HL-60 (cell line): ENCODE data around the gene ENDOU.

Source experiments
- GABPA ChIP-seq: IDR thresholded peaks from 2 replicates; pipeline ENCODE4 v1.6.1; 2012; ENCODE audit warnings: low read depth
- POLR2AphosphoS5 ChIP-seq: IDR thresholded peaks from 2 replicates; pipeline ENCODE4 v1.6.1; 2012; ENCODE audit warnings: low read depth
- SPI1 ChIP-seq: IDR thresholded peaks from 2 replicates; pipeline ENCODE4 v1.6.1; 2012; ENCODE audit warnings: low read depth, mild to moderate bottlenecking, borderline replicate concordance
- TF ChIP-seq, protein P1 (sequence below): IDR thresholded peaks from one replicate; pipeline ENCODE4 v1.5.1; 2011; ENCODE audit warnings: low read length, control low read depth, inconsistent platforms; ENCODE audit not compliant: insufficient read depth

DNA sequence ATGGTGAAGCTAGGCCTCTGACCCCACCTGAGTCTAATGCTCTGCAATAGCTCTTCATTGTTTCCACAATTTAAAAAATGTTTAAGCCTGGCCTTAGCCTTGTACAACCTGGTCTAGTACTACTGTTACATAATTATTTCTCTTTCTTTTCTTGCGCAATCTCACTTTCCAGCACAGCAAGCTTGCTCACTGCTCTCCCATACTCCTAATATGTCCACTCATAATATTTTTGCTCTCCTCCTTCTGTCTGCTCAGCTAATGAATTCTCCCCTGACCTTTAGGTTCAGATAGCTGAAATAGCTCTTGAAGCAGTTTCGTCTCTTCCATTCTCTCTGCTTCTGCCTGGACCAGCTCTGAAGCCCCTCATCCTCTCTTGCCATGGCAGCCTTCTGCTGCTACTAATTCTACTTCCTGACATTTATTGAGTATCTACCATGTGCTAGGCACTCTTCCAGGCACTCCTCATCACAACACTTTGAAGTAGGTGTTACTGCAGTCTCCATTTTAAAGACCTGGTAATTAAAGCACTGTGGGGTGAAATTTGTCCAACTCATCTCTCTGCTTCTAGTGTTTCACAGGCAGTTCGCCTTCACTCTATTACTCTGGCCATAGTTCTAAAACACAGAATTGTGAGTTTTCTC is 44.9 kb upstream of the ENDOU start:
- TF ChIP-seq, protein P1, sequence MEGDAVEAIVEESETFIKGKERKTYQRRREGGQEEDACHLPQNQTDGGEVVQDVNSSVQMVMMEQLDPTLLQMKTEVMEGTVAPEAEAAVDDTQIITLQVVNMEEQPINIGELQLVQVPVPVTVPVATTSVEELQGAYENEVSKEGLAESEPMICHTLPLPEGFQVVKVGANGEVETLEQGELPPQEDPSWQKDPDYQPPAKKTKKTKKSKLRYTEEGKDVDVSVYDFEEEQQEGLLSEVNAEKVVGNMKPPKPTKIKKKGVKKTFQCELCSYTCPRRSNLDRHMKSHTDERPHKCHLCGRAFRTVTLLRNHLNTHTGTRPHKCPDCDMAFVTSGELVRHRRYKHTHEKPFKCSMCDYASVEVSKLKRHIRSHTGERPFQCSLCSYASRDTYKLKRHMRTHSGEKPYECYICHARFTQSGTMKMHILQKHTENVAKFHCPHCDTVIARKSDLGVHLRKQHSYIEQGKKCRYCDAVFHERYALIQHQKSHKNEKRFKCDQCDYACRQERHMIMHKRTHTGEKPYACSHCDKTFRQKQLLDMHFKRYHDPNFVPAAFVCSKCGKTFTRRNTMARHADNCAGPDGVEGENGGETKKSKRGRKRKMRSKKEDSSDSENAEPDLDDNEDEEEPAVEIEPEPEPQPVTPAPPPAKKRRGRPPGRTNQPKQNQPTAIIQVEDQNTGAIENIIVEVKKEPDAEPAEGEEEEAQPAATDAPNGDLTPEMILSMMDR = no peak
- TF ChIP-seq POLR2AphosphoS5 (no peak), GABPA (no peak), SPI1 (no peak)
